Right ventricle myocardium superior (tissue), 1 donor: ENCODE measurements around the gene WDHD1. TPM values are rescaled to one million over a fixed set of nuclear protein-coding genes. Genes with fewer than 3 reads are reported as not detected.
"Not testable (repeated sequence)": the region's sequence is repeated elsewhere in the genome, so short reads cannot be mapped to it uniquely, and the experiment has no call there.

ENCODE experiments used
- ATAC-seq: fragments of 200-7000 bp; cut with Tn5 transposase; one replicate; pipeline ENCODE4 v1.9.1; 2020; ENCODE audit warnings: mild to moderate bottlenecking; ENCODE audit not compliant: poor library complexity
- DNase-seq: peaks from one replicate; pipeline ENCODE4 v3.0.0-alpha.2; 2020
- intact Hi-C: fragments of 100-400 bp; cut with DNase I; formaldehyde crosslinking; loops from one replicate; pipeline ENCODE4 v1.11.2; 2022
- total RNA-seq: library from RNA; stranded (reverse); fragmentation: NEBNext Ultra II Directional; extraction: Animal tissue kit (Norgen Biotek cat#: 25700); gene quantifications from one replicate; pipeline ENCODE4 v1.2.1, GENCODE V29; 2021
- donor health status: DM: no; HTN: yes; CAD: no; lungs with severe emphysema.

The WDHD1 gene
- total RNA-seq, 1 donor from 2014 or later = 1.5 TPM

- no peak for DNase-seq
- no peak for ATAC-seq
- intact Hi-C loops = no loop called here
Measured at GRCh38 chr14:54927551-54927950, 99.3 kb downstream of the WDHD1 start.

- ATAC-seq, DNase-seq, intact Hi-C loops: not testable (repeated sequence)
Measured at GRCh38 chr14:54926570-54926969, 100.3 kb downstream of the WDHD1 start.

GRCh38 chr14:54922598-54922997 is 104.3 kb downstream of the WDHD1 start:
- intact Hi-C loops = no loop called here

GRCh38 chr14:54920052-54920451 is 106.8 kb downstream of the WDHD1 start:
- DNase-seq (no peak), ATAC-seq (no peak)
- intact Hi-C loops = no loop called here

More at GRCh38 chr14:54922598-54922997, 104.3 kb downstream of the WDHD1 start:
- DNase-seq (no peak), ATAC-seq (no peak)

GRCh38 chr14:54919330-54919729 is 107.6 kb downstream of the WDHD1 start:
- DNase-seq (no peak), ATAC-seq (no peak)
- intact Hi-C loops = no loop called here

GRCh38 chr14:54918427-54918826 is 108.5 kb downstream of the WDHD1 start:
- DNase-seq = no peak
- intact Hi-C loops = no loop called here
- ATAC-seq = peak; percentile 46

- intact Hi-C loops = no loop called here
- no peak for DNase-seq
- ATAC-seq = no peak
Measured at GRCh38 chr14:54916101-54916500, 110.8 kb downstream of the WDHD1 start.

GRCh38 chr14:54909817-54910558 is 116.9 kb downstream of the WDHD1 start:
- intact Hi-C loops = no loop called here
- DNase-seq (no peak), ATAC-seq (no peak)

- peak; percentile 44 for DNase-seq
- intact Hi-C loops, ATAC-seq: not testable (repeated sequence)
Measured at GRCh38 chr14:54908973-54909372, 117.9 kb downstream of the WDHD1 start.

- no peak for ATAC-seq
- intact Hi-C loops = no loop called here
- DNase-seq = no peak
Measured at GRCh38 chr14:54908190-54908589, 118.7 kb downstream of the WDHD1 start.

GRCh38 chr14:54906075-54906474 is 120.8 kb downstream of the WDHD1 start:
- no peak for DNase-seq
- ATAC-seq = no peak
- intact Hi-C loops = no loop called here

GRCh38 chr14:54902521-54903420 is 124.1 kb downstream of the WDHD1 start, which contains the start of gene GCH1:
Gene GCH1 (minus strand): TSS chr14:54902826. CDS start chr14:54902663, 163 bp downstream.
- DNase-seq (peak; percentile 81), ATAC-seq (peak; percentile 97)
- intact Hi-C loops = no loop called here

GRCh38 chr14:54902143-54902520 is 124.8 kb downstream of the WDHD1 start:
- DNase-seq (peak; percentile 86), ATAC-seq (peak; percentile 75)
- intact Hi-C loops = no loop called here

- DNase-seq = no peak
- peak; percentile 18 for ATAC-seq
Measured at GRCh38 chr14:54901380-54902142, 125.3 kb downstream of the WDHD1 start.

GRCh38 chr14:54899573-54899972 is 127.3 kb downstream of the WDHD1 start:
- intact Hi-C loops = no loop called here
- DNase-seq (no peak), ATAC-seq (no peak)

More at GRCh38 chr14:54901380-54902142, 125.3 kb downstream of the WDHD1 start:
- intact Hi-C loops = no loop called here

GRCh38 chr14:54897809-54898555 is 128.9 kb downstream of the WDHD1 start:
- intact Hi-C loops, DNase-seq, ATAC-seq: not testable (repeated sequence)

- DNase-seq = no peak
- intact Hi-C loops = no loop called here
- ATAC-seq = no peak
Measured at GRCh38 chr14:54895683-54896082, 131.2 kb downstream of the WDHD1 start.

GRCh38 chr14:54894995-54895394 is 131.9 kb downstream of the WDHD1 start:
- ATAC-seq (no peak), DNase-seq (no peak)
- intact Hi-C loops = no loop called here
